Spleen (tissue), 7 donors: Measurements from ENCODE around the gene MED25.

ENCODE experiments used
- CTCF ChIP-seq, 11 experiments: fragments of 200-600 bp in 7 of 11; fragments of 450-650 bp in 4 of 11; sonication (generic) in 4 of 11; IDR thresholded peaks in 8 of 11; conservative IDR thresholded peaks in 3 of 11; 1 replicate in 7 of 11; 2 replicates in 4 of 11; pipeline versions ENCODE4 v1.4.0 to v1.8.0; 2016 to 2021; ENCODE audit warnings: antibody characterized with exemption in 11 of 11, inconsistent platforms in 4 of 11, mild to moderate bottlenecking in 1 of 11
- POLR2A ChIP-seq, 3 donors: fragments of 450-650 bp; IDR thresholded peaks; one replicate each; pipeline ENCODE4 v1.5.1; 2017; ENCODE audit warnings: antibody characterized with exemption in 3 of 3, mild to moderate bottlenecking in 1 of 3
- POLR2AphosphoS5 ChIP-seq, 3 donors: sonication (generic); formaldehyde crosslinking; IDR thresholded peaks; one replicate each; pipeline ENCODE4 v1.5.1; 2017; ENCODE audit warnings: antibody characterized with exemption in 3 of 3
- donor health status: DM: no; HTN: no; CAD: no; lungs with moderate emphysema.
- donor health status: DM: no; HTN: no; CAD: no.
- donor health status: DM: no; HTN: no; CAD: no.

GRCh38 chr19:49772850-49773432 is 45.1 kb upstream of the MED25 start:
- no peak for TF ChIP-seq POLR2AphosphoS5 (IDR thresholded peaks at IDR 0.05)
- TF ChIP-seq CTCF (IDR thresholded peaks at IDR 0.05 in 8 of 11, conservative IDR thresholded peaks at IDR 0.05 in 3 of 11), result no peak
- TF ChIP-seq POLR2A (IDR thresholded peaks at IDR 0.05), result no peak
